Neural progenitor cell (in vitro differentiated cells): ENCODE measurements around the gene EXOSC7.

ENCODE experiments used
- CTCF ChIP-seq: fragments of 200-600 bp; sonication (generic); IDR thresholded peaks from 2 replicates; pipeline ENCODE4 v1.5.1; 2017; ENCODE audit warnings: antibody characterized with exemption, mild to moderate bottlenecking
- EZH2 ChIP-seq: fragments of 200-600 bp; sonication (generic); IDR thresholded peaks from 2 replicates; pipeline ENCODE4 v1.6.1; 2017; ENCODE audit warnings: antibody characterized with exemption, mild to moderate bottlenecking, moderate library complexity
- EZH2phosphoT487 ChIP-seq: fragments of 200-600 bp; sonication (generic); IDR thresholded peaks from 2 replicates; pipeline ENCODE4 v1.6.1; 2017; ENCODE audit warnings: antibody characterized with exemption

DNA sequence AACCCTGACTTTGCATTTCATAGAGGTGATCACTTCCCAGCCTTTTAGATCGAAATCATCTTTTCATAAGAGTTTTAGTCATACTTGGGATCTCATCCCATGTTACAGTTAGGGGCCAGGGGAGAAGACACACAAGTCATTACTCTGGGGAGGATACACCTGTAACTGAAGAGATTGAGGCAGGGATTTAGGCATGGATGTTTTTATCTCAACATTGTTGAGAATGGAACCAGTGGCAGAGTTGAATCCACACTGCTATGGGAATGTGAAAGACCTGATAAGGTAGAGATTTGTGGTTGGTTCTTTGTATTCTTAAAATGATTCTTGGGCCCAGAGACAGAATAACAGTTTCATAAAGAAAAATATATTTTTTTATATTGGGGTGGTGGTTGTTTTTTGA is 33.8 kb downstream of the EXOSC7 start:
- TF ChIP-seq CTCF, result no peak
- no peak for TF ChIP-seq EZH2phosphoT487
- no peak for TF ChIP-seq EZH2
